GM23338 (cell line): ENCODE results near the gene OR2V2. TPM values are rescaled to one million over a fixed set of nuclear protein-coding genes. Genes with fewer than 3 reads are reported as not detected.

ENCODE experiments used
- ATAC-seq: fragments of 200-7000 bp; cut with Tn5 transposase; 3 replicates; pipeline ENCODE4 v1.9.1; 2020
- DNase-seq: peaks from one replicate; pipeline ENCODE4 v3.0.0-alpha.2; 2015; ENCODE audit warnings: low spot score
- H2AFZ ChIP-seq: fragments of 200-600 bp; sonication (generic); 2 replicates; pipeline ENCODE4 v1.8.0; 2016; ENCODE audit warnings: antibody characterized with exemption, mild to moderate bottlenecking, moderate library complexity
- H3F3A ChIP-seq: fragments of 200-600 bp; sonication (generic); replicated peaks from 2 replicates; pipeline ENCODE4 v1.8.0; 2017; ENCODE audit warnings: antibody characterized with exemption, mixed run types, low read depth
- H3K27ac ChIP-seq: fragments of 200-600 bp; sonication (generic); 2 replicates; pipeline ENCODE4 v1.6.1; 2016; ENCODE audit warnings: low read depth
- H3K27me3 ChIP-seq: fragments of 200-600 bp; sonication (generic); 2 replicates; pipeline ENCODE4 v1.8.0; 2016; ENCODE audit warnings: mild to moderate bottlenecking, mixed run types, moderate library complexity; ENCODE audit not compliant: insufficient read depth
- H3K36me3 ChIP-seq: fragments of 200-600 bp; sonication (generic); 2 replicates; pipeline ENCODE4 v1.8.0; 2016; ENCODE audit warnings: mild to moderate bottlenecking; ENCODE audit not compliant: insufficient read depth
- H3K4me1 ChIP-seq: fragments of 200-600 bp; sonication (generic); 2 replicates; pipeline ENCODE4 v1.8.0; 2016; ENCODE audit warnings: mild to moderate bottlenecking, moderate library complexity; ENCODE audit not compliant: insufficient read depth
- H3K4me2 ChIP-seq: fragments of 200-600 bp; sonication (generic); 2 replicates; pipeline ENCODE4 v1.7.1; 2017; ENCODE audit warnings: mixed run types
- H3K4me3 ChIP-seq: fragments of 200-600 bp; sonication (generic); 2 replicates; pipeline ENCODE4 v1.6.1; 2016; ENCODE audit warnings: mixed run types
- H3K79me2 ChIP-seq: fragments of 200-600 bp; sonication (generic); replicated peaks from 2 replicates; pipeline ENCODE4 v1.8.0; 2017; ENCODE audit warnings: mild to moderate bottlenecking; ENCODE audit not compliant: insufficient read depth
- H3K9me2 ChIP-seq: fragments of 200-600 bp; sonication (generic); 2 replicates; pipeline ENCODE4 v1.8.0; 2017; ENCODE audit not compliant: insufficient read depth
- H4K20me1 ChIP-seq: fragments of 200-600 bp; sonication (generic); replicated peaks from 2 replicates; pipeline ENCODE4 v1.8.0; 2017; ENCODE audit warnings: mild to moderate bottlenecking; ENCODE audit not compliant: insufficient read depth
- H3K27ac Mint-ChIP-seq: 2 replicates; pipeline ENCODE4 v1.8.0; 2020; ENCODE audit warnings: inconsistent platforms, mild to moderate bottlenecking, moderate library complexity, mixed read lengths
- H3K27me3 Mint-ChIP-seq: 3 replicates; pipeline ENCODE4 v1.8.0; 2022; ENCODE audit warnings: low read depth, mild to moderate bottlenecking, moderate library complexity, mixed read lengths, inconsistent platforms; ENCODE audit not compliant: insufficient read depth, poor library complexity
- H3K36me3 Mint-ChIP-seq: 3 replicates; pipeline ENCODE4 v1.8.0; 2021; ENCODE audit warnings: low read depth, mild to moderate bottlenecking, inconsistent platforms, moderate library complexity, mixed read lengths
- H3K4me1 Mint-ChIP-seq: 3 replicates; pipeline ENCODE4 v1.8.0; 2020; ENCODE audit warnings: mild to moderate bottlenecking, inconsistent platforms, mixed read lengths
- H3K4me3 Mint-ChIP-seq: 3 replicates; pipeline ENCODE4 v1.8.0; 2021; ENCODE audit warnings: moderate library complexity, mild to moderate bottlenecking, inconsistent platforms, mixed read lengths
- H3K9me3 Mint-ChIP-seq: 3 replicates; pipeline ENCODE4 v1.8.0; 2020; ENCODE audit warnings: moderate library complexity, mild to moderate bottlenecking, inconsistent platforms, mixed read lengths
- CREB1 ChIP-seq: fragments of 250-450 bp; sonication (Bioruptor Pico); IDR thresholded peaks from 2 replicates; pipeline ENCODE4 v1.5.0; 2020; ENCODE audit warnings: low read depth, mild to moderate bottlenecking, moderate library complexity
- ETS1 ChIP-seq: IDR thresholded peaks from 2 replicates; pipeline ENCODE4 v1.6.1; 2016; ENCODE audit warnings: antibody characterized with exemption
- EZH2 ChIP-seq: fragments of 200-600 bp; sonication (generic); IDR thresholded peaks from one replicate; pipeline ENCODE4 v1.8.0; 2017; ENCODE audit warnings: antibody characterized with exemption, mild to moderate bottlenecking, low read depth; ENCODE audit not compliant: unreplicated experiment
- EZH2phosphoT487 ChIP-seq: fragments of 200-600 bp; sonication (generic); IDR thresholded peaks from one replicate; pipeline ENCODE4 v1.8.1; 2018; ENCODE audit warnings: antibody characterized with exemption; ENCODE audit not compliant: unreplicated experiment
- NANOG ChIP-seq: IDR thresholded peaks from 2 replicates; pipeline ENCODE4 v1.6.1; 2016; ENCODE audit warnings: antibody characterized with exemption, borderline replicate concordance
- POLR2AphosphoS5 ChIP-seq: IDR thresholded peaks from 2 replicates; pipeline ENCODE4 v1.6.1; 2016; ENCODE audit warnings: antibody characterized with exemption, low read depth
- ZNF331 ChIP-seq: fragments of 250-450 bp; sonication (Bioruptor Pico); IDR thresholded peaks from 2 replicates; pipeline ENCODE4 v1.5.0; 2020; ENCODE audit warnings: low read depth, mild to moderate bottlenecking, moderate library complexity
- polyA plus RNA-seq: library from polyadenylated mRNA; unstranded; fragments of >200 nt; fragmentation: Nextera tagmentation; extraction: Ambion mirVana; gene quantifications from 2 replicates; pipeline ENCODE4 v1.2.1, GENCODE V29; 2016
- total RNA-seq: library from RNA; depleted of rRNA; stranded (reverse); fragments of >200 nt; shearing (Covaris generic); gene quantifications from 2 replicates; pipeline ENCODE4 v1.2.3, GENCODE V29; 2014
- TF ChIP-seq, protein P1 (sequence below): IDR thresholded peaks from one replicate; pipeline ENCODE4 v1.6.1; 2018; ENCODE audit warnings: antibody characterized with exemption; ENCODE audit not compliant: unreplicated experiment
- TF ChIP-seq, protein P2 (sequence below): fragments of 250-450 bp; sonication (Bioruptor Pico); IDR thresholded peaks from 2 replicates; pipeline ENCODE4 v1.5.0; 2020; ENCODE audit warnings: mild to moderate bottlenecking, moderate library complexity
- TF ChIP-seq, protein P3 (sequence below), 2 experiments: fragments of 200-600 bp in 1 of 2; sonication (generic) in 1 of 2; conservative IDR thresholded peaks; 2 replicates each; pipeline versions ENCODE4 v1.5.1 to v1.6.1; 2016 to 2017; ENCODE audit warnings: antibody characterized with exemption in 2 of 2, low read depth in 2 of 2, mild to moderate bottlenecking in 2 of 2, moderate library complexity in 1 of 2

The OR2V2 gene
- total and polyA plus RNA-seq, 2 experiments from 2014 or later: not detected

GRCh38 chr5:181185560-181185959 lies 38.2 kb downstream of the OR2V2 start:
- peaks cover 46% of the 10 kb centered on the region for H3K9me3 Mint-ChIP-seq
- Histone ChIP-seq H3K9me2 (no peaks in the 10 kb centered on the region), H3K79me2 (no peaks in the 10 kb centered on the region), H3K4me2 (no peak overlapping the region), H3K27me3 (peaks cover 18% of the 10 kb centered on the region), H3K36me3 (no peaks in the 10 kb centered on the region), H3F3A (no peaks in the 10 kb centered on the region; the same call in 1 of the 2 replicates), H3K4me1 (peaks cover 4% of the 10 kb centered on the region; the same call in 1 of the 2 replicates), H2AFZ (no peak overlapping the region), H3K27ac (no peak overlapping the region), H3K4me3 (no peak overlapping the region), H4K20me1 (no peaks in the 10 kb centered on the region)
- ATAC-seq (no peak), DNase-seq (no peak)
- peaks cover 19% of the 10 kb centered on the region; the same call in 2 of the 3 replicates for H3K36me3 Mint-ChIP-seq
- no peak overlapping the region for H3K27ac Mint-ChIP-seq
- H3K27me3 Mint-ChIP-seq: peaks cover 52% of the 10 kb centered on the region
- peaks cover 5% of the 10 kb centered on the region for H3K4me1 Mint-ChIP-seq
- no peak overlapping the region for H3K4me3 Mint-ChIP-seq
- TF ChIP-seq ZNF331 (CRISPR knock-in tag) (no peak), CREB1 (CRISPR knock-in tag) (no peak), NANOG (no peak), EZH2 (no peak), POLR2AphosphoS5 (no peak), EZH2phosphoT487 (no peak), ETS1 (no peak)
- TF ChIP-seq, protein P1, sequence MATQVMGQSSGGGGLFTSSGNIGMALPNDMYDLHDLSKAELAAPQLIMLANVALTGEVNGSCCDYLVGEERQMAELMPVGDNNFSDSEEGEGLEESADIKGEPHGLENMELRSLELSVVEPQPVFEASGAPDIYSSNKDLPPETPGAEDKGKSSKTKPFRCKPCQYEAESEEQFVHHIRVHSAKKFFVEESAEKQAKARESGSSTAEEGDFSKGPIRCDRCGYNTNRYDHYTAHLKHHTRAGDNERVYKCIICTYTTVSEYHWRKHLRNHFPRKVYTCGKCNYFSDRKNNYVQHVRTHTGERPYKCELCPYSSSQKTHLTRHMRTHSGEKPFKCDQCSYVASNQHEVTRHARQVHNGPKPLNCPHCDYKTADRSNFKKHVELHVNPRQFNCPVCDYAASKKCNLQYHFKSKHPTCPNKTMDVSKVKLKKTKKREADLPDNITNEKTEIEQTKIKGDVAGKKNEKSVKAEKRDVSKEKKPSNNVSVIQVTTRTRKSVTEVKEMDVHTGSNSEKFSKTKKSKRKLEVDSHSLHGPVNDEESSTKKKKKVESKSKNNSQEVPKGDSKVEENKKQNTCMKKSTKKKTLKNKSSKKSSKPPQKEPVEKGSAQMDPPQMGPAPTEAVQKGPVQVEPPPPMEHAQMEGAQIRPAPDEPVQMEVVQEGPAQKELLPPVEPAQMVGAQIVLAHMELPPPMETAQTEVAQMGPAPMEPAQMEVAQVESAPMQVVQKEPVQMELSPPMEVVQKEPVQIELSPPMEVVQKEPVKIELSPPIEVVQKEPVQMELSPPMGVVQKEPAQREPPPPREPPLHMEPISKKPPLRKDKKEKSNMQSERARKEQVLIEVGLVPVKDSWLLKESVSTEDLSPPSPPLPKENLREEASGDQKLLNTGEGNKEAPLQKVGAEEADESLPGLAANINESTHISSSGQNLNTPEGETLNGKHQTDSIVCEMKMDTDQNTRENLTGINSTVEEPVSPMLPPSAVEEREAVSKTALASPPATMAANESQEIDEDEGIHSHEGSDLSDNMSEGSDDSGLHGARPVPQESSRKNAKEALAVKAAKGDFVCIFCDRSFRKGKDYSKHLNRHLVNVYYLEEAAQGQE: no peak
- TF ChIP-seq, protein P2, sequence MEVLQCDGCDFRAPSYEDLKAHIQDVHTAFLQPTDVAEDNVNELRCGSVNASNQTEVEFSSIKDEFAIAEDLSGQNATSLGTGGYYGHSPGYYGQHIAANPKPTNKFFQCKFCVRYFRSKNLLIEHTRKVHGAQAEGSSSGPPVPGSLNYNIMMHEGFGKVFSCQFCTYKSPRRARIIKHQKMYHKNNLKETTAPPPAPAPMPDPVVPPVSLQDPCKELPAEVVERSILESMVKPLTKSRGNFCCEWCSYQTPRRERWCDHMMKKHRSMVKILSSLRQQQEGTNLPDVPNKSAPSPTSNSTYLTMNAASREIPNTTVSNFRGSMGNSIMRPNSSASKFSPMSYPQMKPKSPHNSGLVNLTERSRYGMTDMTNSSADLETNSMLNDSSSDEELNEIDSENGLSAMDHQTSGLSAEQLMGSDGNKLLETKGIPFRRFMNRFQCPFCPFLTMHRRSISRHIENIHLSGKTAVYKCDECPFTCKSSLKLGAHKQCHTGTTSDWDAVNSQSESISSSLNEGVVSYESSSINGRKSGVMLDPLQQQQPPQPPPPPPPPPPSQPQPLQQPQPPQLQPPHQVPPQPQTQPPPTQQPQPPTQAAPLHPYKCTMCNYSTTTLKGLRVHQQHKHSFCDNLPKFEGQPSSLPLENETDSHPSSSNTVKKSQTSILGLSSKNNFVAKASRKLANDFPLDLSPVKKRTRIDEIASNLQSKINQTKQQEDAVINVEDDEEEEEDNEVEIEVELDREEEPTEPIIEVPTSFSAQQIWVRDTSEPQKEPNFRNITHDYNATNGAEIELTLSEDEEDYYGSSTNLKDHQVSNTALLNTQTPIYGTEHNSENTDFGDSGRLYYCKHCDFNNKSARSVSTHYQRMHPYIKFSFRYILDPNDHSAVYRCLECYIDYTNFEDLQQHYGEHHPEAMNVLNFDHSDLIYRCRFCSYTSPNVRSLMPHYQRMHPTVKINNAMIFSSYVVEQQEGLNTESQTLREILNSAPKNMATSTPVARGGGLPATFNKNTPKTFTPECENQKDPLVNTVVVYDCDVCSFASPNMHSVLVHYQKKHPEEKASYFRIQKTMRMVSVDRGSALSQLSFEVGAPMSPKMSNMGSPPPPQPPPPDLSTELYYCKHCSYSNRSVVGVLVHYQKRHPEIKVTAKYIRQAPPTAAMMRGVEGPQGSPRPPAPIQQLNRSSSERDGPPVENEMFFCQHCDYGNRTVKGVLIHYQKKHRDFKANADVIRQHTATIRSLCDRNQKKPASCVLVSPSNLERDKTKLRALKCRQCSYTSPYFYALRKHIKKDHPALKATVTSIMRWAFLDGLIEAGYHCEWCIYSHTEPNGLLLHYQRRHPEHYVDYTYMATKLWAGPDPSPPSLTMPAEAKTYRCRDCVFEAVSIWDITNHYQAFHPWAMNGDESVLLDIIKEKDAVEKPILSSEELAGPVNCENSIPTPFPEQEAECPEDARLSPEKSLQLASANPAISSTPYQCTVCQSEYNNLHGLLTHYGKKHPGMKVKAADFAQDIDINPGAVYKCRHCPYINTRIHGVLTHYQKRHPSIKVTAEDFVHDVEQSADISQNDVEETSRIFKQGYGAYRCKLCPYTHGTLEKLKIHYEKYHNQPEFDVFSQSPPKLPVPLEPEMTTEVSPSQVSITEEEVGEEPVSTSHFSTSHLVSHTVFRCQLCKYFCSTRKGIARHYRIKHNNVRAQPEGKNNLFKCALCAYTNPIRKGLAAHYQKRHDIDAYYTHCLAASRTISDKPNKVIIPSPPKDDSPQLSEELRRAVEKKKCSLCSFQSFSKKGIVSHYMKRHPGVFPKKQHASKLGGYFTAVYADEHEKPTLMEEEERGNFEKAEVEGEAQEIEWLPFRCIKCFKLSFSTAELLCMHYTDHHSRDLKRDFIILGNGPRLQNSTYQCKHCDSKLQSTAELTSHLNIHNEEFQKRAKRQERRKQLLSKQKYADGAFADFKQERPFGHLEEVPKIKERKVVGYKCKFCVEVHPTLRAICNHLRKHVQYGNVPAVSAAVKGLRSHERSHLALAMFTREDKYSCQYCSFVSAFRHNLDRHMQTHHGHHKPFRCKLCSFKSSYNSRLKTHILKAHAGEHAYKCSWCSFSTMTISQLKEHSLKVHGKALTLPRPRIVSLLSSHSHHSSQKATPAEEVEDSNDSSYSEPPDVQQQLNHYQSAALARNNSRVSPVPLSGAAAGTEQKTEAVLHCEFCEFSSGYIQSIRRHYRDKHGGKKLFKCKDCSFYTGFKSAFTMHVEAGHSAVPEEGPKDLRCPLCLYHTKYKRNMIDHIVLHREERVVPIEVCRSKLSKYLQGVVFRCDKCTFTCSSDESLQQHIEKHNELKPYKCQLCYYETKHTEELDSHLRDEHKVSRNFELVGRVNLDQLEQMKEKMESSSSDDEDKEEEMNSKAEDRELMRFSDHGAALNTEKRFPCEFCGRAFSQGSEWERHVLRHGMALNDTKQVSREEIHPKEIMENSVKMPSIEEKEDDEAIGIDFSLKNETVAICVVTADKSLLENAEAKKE (CRISPR knock-in tag): no peak
- TF ChIP-seq, protein P3, sequence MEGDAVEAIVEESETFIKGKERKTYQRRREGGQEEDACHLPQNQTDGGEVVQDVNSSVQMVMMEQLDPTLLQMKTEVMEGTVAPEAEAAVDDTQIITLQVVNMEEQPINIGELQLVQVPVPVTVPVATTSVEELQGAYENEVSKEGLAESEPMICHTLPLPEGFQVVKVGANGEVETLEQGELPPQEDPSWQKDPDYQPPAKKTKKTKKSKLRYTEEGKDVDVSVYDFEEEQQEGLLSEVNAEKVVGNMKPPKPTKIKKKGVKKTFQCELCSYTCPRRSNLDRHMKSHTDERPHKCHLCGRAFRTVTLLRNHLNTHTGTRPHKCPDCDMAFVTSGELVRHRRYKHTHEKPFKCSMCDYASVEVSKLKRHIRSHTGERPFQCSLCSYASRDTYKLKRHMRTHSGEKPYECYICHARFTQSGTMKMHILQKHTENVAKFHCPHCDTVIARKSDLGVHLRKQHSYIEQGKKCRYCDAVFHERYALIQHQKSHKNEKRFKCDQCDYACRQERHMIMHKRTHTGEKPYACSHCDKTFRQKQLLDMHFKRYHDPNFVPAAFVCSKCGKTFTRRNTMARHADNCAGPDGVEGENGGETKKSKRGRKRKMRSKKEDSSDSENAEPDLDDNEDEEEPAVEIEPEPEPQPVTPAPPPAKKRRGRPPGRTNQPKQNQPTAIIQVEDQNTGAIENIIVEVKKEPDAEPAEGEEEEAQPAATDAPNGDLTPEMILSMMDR (conservative IDR thresholded peaks at IDR 0.05; ENCODE audit: low read depth in 2 of 2): no peak
